ENCODE results near the gene ARHGEF1.

GRCh38 chr19:41929536-41930071 is 46.6 kb downstream of the ARHGEF1 start:
- no peak for TF ChIP-seq POLR2AphosphoS5 (IDR thresholded peaks at IDR 0.05; ENCODE audit: low read depth, low read length)
- TF ChIP-seq, protein P1, sequence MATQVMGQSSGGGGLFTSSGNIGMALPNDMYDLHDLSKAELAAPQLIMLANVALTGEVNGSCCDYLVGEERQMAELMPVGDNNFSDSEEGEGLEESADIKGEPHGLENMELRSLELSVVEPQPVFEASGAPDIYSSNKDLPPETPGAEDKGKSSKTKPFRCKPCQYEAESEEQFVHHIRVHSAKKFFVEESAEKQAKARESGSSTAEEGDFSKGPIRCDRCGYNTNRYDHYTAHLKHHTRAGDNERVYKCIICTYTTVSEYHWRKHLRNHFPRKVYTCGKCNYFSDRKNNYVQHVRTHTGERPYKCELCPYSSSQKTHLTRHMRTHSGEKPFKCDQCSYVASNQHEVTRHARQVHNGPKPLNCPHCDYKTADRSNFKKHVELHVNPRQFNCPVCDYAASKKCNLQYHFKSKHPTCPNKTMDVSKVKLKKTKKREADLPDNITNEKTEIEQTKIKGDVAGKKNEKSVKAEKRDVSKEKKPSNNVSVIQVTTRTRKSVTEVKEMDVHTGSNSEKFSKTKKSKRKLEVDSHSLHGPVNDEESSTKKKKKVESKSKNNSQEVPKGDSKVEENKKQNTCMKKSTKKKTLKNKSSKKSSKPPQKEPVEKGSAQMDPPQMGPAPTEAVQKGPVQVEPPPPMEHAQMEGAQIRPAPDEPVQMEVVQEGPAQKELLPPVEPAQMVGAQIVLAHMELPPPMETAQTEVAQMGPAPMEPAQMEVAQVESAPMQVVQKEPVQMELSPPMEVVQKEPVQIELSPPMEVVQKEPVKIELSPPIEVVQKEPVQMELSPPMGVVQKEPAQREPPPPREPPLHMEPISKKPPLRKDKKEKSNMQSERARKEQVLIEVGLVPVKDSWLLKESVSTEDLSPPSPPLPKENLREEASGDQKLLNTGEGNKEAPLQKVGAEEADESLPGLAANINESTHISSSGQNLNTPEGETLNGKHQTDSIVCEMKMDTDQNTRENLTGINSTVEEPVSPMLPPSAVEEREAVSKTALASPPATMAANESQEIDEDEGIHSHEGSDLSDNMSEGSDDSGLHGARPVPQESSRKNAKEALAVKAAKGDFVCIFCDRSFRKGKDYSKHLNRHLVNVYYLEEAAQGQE (IDR thresholded peaks at IDR 0.05; ENCODE audit: insufficient read depth in 1 of 2, low read depth in 2 of 2, low read length in 2 of 2), result no peak
- no peak for TF ChIP-seq SIN3A (IDR thresholded peaks at IDR 0.05; ENCODE audit: borderline replicate concordance, insufficient read depth, low read length)
- no peak for TF ChIP-seq FOXP2 (optimal IDR thresholded peaks at IDR 0.05; ENCODE audit: borderline replicate concordance, extremely low read depth, extremely low read length, insufficient read depth)
- no peak for TF ChIP-seq TAF1 (IDR thresholded peaks at IDR 0.05; ENCODE audit: borderline replicate concordance, insufficient read depth, low read length)

Measured in PFSK-1 (cell line).